Tibial artery (tissue), 4 donors: ENCODE measurements around the gene UBE2M.
"Not testable (repeated sequence)": the region's sequence is repeated elsewhere in the genome, so short reads cannot be mapped to it uniquely, and the experiment has no call there.

Experiments used
- DNase-seq, 2 donors: peaks; one replicate each; pipeline ENCODE4 v3.0.0-alpha.2; 2019
- H3K27ac ChIP-seq, 2 donors: fragments of 200-600 bp; sonication (generic) in 1 of 2; 1 replicate in 1 of 2; 2 replicates in 1 of 2; pipeline ENCODE4 v1.5.1; 2018 to 2019; ENCODE audit warnings: mild to moderate bottlenecking in 1 of 2
- H3K27me3 ChIP-seq, 2 donors: fragments of 200-600 bp; sonication (generic) in 1 of 2; one replicate each; pipeline versions ENCODE4 v1.5.1 to v1.6.0; 2016 to 2019
- H3K36me3 ChIP-seq, 3 donors: fragments of 200-600 bp; sonication (generic) in 2 of 3; one replicate each; pipeline ENCODE4 v1.5.1; 2016 to 2019; ENCODE audit warnings: mild to moderate bottlenecking in 2 of 3
- H3K4me1 ChIP-seq, 4 donors: fragments of 200-600 bp; sonication (generic) in 2 of 4; 1 replicate in 3 of 4; 2 replicates in 1 of 4; pipeline ENCODE4 v1.5.1; 2016 to 2019
- H3K4me3 ChIP-seq, 2 donors: fragments of 200-600 bp; sonication (generic) in 1 of 2; 1 replicate in 1 of 2; 2 replicates in 1 of 2; pipeline ENCODE4 v1.5.1; 2018 to 2019; ENCODE audit warnings: mild to moderate bottlenecking in 2 of 2
- H3K9me3 ChIP-seq, 3 donors: fragments of 200-600 bp; sonication (generic) in 1 of 3; one replicate each; pipeline ENCODE4 v1.5.1; 2016 to 2019
- CTCF ChIP-seq, 2 experiments: fragments of 200-600 bp in 1 of 2; fragments of 450-650 bp in 1 of 2; IDR thresholded peaks; one replicate each; pipeline ENCODE4 v1.5.1; 2017 to 2019; ENCODE audit warnings: antibody characterized with exemption in 2 of 2, mild to moderate bottlenecking in 1 of 2, moderate library complexity in 1 of 2
- intact Hi-C: fragments of 100-400 bp; cut with DNase I; formaldehyde crosslinking; loops from one replicate; pipeline ENCODE4 v1.15.0; 2023; ENCODE audit warnings: low total_unique reads

The UBE2M gene

GRCh38 chr19:58510084-58510862 is 48.1 kb downstream of the UBE2M start:
- peaks cover 0 to 9% (median 0%) of the 10 kb centered on the region in 3 donors for H3K36me3 ChIP-seq
- no peak overlapping the region for H3K4me3 ChIP-seq
- H3K27me3 ChIP-seq = no peaks in the 10 kb centered on the region
- H3K27ac ChIP-seq = no peak overlapping the region
- no peak for DNase-seq
- H3K9me3 ChIP-seq = no peaks in the 10 kb centered on the region
- TF ChIP-seq CTCF (IDR thresholded peaks at IDR 0.05) = no peak
- H3K4me1 ChIP-seq = peaks cover 0 to 20% (median 14%) of the 10 kb centered on the region in 4 donors
- intact Hi-C loops = no loop called here

GRCh38 chr19:58509731-58510083 is 48.7 kb downstream of the UBE2M start:
- Histone ChIP-seq H3K4me3 (no peak overlapping the region), H3K9me3 (no peaks in the 10 kb centered on the region), H3K27ac (no peak overlapping the region), H3K4me1 (peaks cover 0 to 16% (median 12%) of the 10 kb centered on the region in 4 donors), H3K27me3 (no peaks in the 10 kb centered on the region), H3K36me3 (peaks cover 0 to 6% (median 0%) of the 10 kb centered on the region in 3 donors)
- TF ChIP-seq CTCF (IDR thresholded peaks at IDR 0.05) = no peak
- intact Hi-C loops = no loop called here
- no peak for DNase-seq

- intact Hi-C loops, DNase-seq, H3K27me3 ChIP-seq, H3K4me1 ChIP-seq, H3K9me3 ChIP-seq, H3K36me3 ChIP-seq, H3K27ac ChIP-seq, H3K4me3 ChIP-seq: not testable (repeated sequence)
These were observed 50.7 kb downstream of the UBE2M start for GRCh38 chr19:58507602-58508223.
